MM.1S (cell line): ENCODE results near the gene SHMT2.

Source experiments
- EZH2 ChIP-seq: fragments of 300-600 bp; sonication (generic); optimal IDR thresholded peaks from 2 replicates; pipeline ENCODE3; 2017; ENCODE audit warnings: low read depth, mild to moderate bottlenecking, antibody characterized with exemption, low read length, mixed read lengths
- EZH2phosphoT487 ChIP-seq: fragments of 300-600 bp; sonication (generic); IDR thresholded peaks from 2 replicates; pipeline ENCODE4 v1.6.1; 2018; ENCODE audit warnings: antibody characterized with exemption, low read length
- TF ChIP-seq, protein P1 (sequence below): fragments of 300-600 bp; sonication (generic); IDR thresholded peaks from 2 replicates; pipeline ENCODE4 v1.5.1; 2016; ENCODE audit warnings: antibody characterized with exemption, low read length, mixed read lengths

- TF ChIP-seq, protein P1, sequence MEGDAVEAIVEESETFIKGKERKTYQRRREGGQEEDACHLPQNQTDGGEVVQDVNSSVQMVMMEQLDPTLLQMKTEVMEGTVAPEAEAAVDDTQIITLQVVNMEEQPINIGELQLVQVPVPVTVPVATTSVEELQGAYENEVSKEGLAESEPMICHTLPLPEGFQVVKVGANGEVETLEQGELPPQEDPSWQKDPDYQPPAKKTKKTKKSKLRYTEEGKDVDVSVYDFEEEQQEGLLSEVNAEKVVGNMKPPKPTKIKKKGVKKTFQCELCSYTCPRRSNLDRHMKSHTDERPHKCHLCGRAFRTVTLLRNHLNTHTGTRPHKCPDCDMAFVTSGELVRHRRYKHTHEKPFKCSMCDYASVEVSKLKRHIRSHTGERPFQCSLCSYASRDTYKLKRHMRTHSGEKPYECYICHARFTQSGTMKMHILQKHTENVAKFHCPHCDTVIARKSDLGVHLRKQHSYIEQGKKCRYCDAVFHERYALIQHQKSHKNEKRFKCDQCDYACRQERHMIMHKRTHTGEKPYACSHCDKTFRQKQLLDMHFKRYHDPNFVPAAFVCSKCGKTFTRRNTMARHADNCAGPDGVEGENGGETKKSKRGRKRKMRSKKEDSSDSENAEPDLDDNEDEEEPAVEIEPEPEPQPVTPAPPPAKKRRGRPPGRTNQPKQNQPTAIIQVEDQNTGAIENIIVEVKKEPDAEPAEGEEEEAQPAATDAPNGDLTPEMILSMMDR, result no peak
- TF ChIP-seq EZH2 (peak; percentile 72), EZH2phosphoT487 (no peak)
Observed at GRCh38 chr12:57241402-57242310, 12.1 kb downstream of the SHMT2 start.
